Esophagus squamous epithelium (tissue), 4 donors: ENCODE measurements around the gene SH2D1A.

Source experiments
- POLR2A ChIP-seq, 4 donors: fragments of 450-650 bp; IDR thresholded peaks; one replicate each; pipeline ENCODE4 v1.6.1; 2017; ENCODE audit warnings: antibody characterized with exemption in 4 of 4, mild to moderate bottlenecking in 4 of 4, moderate library complexity in 3 of 4
- TF ChIP-seq, protein P1 (sequence below), 6 experiments: fragments of 450-650 bp in 4 of 6; fragments of 200-600 bp in 2 of 6; sonication (generic) in 2 of 6; IDR thresholded peaks; one replicate each; pipeline ENCODE4 v1.5.1; 2016 to 2019; ENCODE audit warnings: antibody characterized with exemption in 6 of 6, mild to moderate bottlenecking in 4 of 6, moderate library complexity in 4 of 6

- TF ChIP-seq, protein P1, sequence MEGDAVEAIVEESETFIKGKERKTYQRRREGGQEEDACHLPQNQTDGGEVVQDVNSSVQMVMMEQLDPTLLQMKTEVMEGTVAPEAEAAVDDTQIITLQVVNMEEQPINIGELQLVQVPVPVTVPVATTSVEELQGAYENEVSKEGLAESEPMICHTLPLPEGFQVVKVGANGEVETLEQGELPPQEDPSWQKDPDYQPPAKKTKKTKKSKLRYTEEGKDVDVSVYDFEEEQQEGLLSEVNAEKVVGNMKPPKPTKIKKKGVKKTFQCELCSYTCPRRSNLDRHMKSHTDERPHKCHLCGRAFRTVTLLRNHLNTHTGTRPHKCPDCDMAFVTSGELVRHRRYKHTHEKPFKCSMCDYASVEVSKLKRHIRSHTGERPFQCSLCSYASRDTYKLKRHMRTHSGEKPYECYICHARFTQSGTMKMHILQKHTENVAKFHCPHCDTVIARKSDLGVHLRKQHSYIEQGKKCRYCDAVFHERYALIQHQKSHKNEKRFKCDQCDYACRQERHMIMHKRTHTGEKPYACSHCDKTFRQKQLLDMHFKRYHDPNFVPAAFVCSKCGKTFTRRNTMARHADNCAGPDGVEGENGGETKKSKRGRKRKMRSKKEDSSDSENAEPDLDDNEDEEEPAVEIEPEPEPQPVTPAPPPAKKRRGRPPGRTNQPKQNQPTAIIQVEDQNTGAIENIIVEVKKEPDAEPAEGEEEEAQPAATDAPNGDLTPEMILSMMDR (IDR thresholded peaks at IDR 0.05) = no peak
- TF ChIP-seq POLR2A (IDR thresholded peaks at IDR 0.05) = no peak
Observed at GRCh38 chrX:124386401-124386800, 40.0 kb downstream of the SH2D1A start.
